ENCODE measurements around the gene SND1.

- TF ChIP-seq, protein P1, sequence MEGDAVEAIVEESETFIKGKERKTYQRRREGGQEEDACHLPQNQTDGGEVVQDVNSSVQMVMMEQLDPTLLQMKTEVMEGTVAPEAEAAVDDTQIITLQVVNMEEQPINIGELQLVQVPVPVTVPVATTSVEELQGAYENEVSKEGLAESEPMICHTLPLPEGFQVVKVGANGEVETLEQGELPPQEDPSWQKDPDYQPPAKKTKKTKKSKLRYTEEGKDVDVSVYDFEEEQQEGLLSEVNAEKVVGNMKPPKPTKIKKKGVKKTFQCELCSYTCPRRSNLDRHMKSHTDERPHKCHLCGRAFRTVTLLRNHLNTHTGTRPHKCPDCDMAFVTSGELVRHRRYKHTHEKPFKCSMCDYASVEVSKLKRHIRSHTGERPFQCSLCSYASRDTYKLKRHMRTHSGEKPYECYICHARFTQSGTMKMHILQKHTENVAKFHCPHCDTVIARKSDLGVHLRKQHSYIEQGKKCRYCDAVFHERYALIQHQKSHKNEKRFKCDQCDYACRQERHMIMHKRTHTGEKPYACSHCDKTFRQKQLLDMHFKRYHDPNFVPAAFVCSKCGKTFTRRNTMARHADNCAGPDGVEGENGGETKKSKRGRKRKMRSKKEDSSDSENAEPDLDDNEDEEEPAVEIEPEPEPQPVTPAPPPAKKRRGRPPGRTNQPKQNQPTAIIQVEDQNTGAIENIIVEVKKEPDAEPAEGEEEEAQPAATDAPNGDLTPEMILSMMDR (IDR thresholded peaks at IDR 0.05): no peak
- TF ChIP-seq POLR2A (IDR thresholded peaks at IDR 0.05): no peak
These were observed 390.0 kb downstream of the SND1 start for GRCh38 chr7:128042012-128042411.
